Endothelial cell (in vitro differentiated cells): ENCODE measurements around the gene MS4A8. TPM values are rescaled to one million over a fixed set of nuclear protein-coding genes. Genes with fewer than 3 reads are reported as not detected.

Source experiments
- DNase-seq: peaks from one replicate; pipeline ENCODE4 v3.0.0; 2021; ENCODE audit warnings: low spot score
- H3K27ac Mint-ChIP-seq: one replicate; pipeline ENCODE4 v1.8.0; 2021; ENCODE audit warnings: mixed read lengths, inconsistent platforms; ENCODE audit not compliant: unreplicated experiment
- H3K27me3 Mint-ChIP-seq: one replicate; pipeline ENCODE4 v1.8.0; 2021; ENCODE audit warnings: mild to moderate bottlenecking, moderate library complexity, mixed read lengths, inconsistent platforms; ENCODE audit not compliant: unreplicated experiment
- H3K36me3 Mint-ChIP-seq: one replicate; pipeline ENCODE4 v1.8.0; 2021; ENCODE audit warnings: mild to moderate bottlenecking, low read depth, mixed read lengths, inconsistent platforms; ENCODE audit not compliant: unreplicated experiment
- H3K4me1 Mint-ChIP-seq: one replicate; pipeline ENCODE4 v1.8.0; 2021; ENCODE audit warnings: mild to moderate bottlenecking, mixed read lengths, inconsistent platforms; ENCODE audit not compliant: unreplicated experiment
- H3K4me3 Mint-ChIP-seq: one replicate; pipeline ENCODE4 v1.8.0; 2021; ENCODE audit warnings: mild to moderate bottlenecking, mixed read lengths, inconsistent platforms; ENCODE audit not compliant: unreplicated experiment
- H3K9me3 Mint-ChIP-seq: one replicate; pipeline ENCODE4 v1.8.0; 2021; ENCODE audit warnings: mixed read lengths, inconsistent platforms; ENCODE audit not compliant: unreplicated experiment
- total RNA-seq: library from RNA; stranded (reverse); fragmentation: NEBNext Ultra II Directional; extraction: Animal tissue kit (Norgen Biotek cat#: 25700); gene quantifications from one replicate; pipeline ENCODE4 v1.2.1, GENCODE V29; 2021; ENCODE audit not compliant: unreplicated experiment
- TF ChIP-seq, protein P1 (sequence below): fragments of 200-600 bp; sonication (generic); IDR thresholded peaks from one replicate; pipeline ENCODE4 v1.5.0; 2021; ENCODE audit warnings: antibody characterized with exemption; ENCODE audit not compliant: unreplicated experiment

Gene MS4A8
- total RNA-seq, 1 donor from 2014 or later = not detected

DNA sequence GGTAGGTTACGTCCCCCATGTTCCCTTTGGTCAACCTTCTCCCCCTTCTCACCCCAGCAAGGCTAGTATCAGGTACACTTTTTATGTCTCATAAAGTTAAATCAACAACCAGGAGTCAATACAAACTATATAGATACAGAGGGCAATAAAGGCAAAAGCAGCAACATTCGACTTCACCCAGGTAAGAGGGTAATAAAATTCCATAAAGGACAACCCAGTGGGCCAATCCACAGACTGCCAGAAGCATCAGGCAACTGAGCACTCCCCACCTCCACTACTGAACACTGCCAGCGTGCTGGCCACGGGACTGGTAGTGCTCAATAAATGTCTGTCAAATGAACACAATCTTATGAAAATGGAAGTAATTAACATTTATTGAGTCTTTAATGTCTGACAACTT, 20.0 kb downstream of the MS4A8 start:
- peaks cover 5% of the 10 kb centered on the region for H3K36me3 Mint-ChIP-seq
- no peak for DNase-seq
- peaks cover 11% of the 10 kb centered on the region for H3K9me3 Mint-ChIP-seq
- H3K27me3 Mint-ChIP-seq = peaks cover 3% of the 10 kb centered on the region
- no peak overlapping the region for H3K27ac Mint-ChIP-seq
- H3K4me3 Mint-ChIP-seq = no peak overlapping the region
- H3K4me1 Mint-ChIP-seq = peaks cover 15% of the 10 kb centered on the region
- TF ChIP-seq, protein P1, sequence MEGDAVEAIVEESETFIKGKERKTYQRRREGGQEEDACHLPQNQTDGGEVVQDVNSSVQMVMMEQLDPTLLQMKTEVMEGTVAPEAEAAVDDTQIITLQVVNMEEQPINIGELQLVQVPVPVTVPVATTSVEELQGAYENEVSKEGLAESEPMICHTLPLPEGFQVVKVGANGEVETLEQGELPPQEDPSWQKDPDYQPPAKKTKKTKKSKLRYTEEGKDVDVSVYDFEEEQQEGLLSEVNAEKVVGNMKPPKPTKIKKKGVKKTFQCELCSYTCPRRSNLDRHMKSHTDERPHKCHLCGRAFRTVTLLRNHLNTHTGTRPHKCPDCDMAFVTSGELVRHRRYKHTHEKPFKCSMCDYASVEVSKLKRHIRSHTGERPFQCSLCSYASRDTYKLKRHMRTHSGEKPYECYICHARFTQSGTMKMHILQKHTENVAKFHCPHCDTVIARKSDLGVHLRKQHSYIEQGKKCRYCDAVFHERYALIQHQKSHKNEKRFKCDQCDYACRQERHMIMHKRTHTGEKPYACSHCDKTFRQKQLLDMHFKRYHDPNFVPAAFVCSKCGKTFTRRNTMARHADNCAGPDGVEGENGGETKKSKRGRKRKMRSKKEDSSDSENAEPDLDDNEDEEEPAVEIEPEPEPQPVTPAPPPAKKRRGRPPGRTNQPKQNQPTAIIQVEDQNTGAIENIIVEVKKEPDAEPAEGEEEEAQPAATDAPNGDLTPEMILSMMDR = no peak

DNA sequence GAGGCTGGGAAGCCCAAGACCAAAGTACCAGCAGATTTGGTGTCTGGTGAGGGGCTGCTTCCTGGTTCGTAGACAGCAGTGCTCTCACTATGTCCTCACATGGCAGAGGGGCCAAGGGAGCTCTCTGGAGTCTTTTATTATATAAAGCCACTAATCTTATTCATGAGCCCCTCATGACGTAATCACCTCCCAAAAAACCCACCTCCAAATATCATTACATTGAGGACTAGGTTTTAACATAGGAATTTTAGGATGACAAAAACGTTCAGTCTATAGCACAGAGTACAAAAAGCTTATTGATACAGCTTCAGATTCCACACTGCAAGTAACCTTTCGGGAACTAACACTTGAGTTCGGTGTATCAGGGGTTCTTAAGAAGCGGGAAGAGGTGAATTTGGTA, 21.0 kb downstream of the MS4A8 start:
- Mint-ChIP-seq H3K4me3 (no peak overlapping the region), H3K27me3 (no peaks in the 10 kb centered on the region), H3K36me3 (peaks cover 5% of the 10 kb centered on the region), H3K4me1 (peaks cover 15% of the 10 kb centered on the region), H3K9me3 (peaks cover 11% of the 10 kb centered on the region), H3K27ac (no peak overlapping the region)
- TF ChIP-seq, protein P1 = no peak
- DNase-seq = no peak

DNA sequence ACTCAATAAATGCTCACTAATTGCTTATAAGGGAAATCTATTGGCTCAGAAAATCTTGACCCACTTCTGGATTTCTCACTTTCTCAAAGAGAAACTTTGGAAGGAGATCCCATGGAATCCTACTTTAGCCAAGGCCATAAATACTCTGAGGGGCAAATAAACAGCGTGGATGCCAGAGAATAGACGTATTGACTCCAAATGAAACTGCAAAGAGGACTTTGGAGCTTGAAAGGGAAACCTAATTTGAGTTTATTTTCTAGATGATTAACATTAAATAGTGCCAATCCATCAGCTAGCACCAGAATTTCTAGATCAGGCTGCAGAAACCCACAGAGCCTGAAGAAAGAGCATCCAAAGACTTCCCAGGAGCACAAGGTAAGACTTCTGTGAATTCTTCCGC, 25.0 kb downstream of the MS4A8 start, which contains the start of gene MS4A18:
MS4A18 (plus strand) TSS at position 301 of the 400 bp plus-strand sequence.
- Mint-ChIP-seq H3K36me3 (no peaks in the 10 kb centered on the region), H3K4me3 (no peak within 1 kb of the TSS), H3K9me3 (no peaks in the 10 kb centered on the region), H3K27me3 (peaks cover 11% of the 10 kb centered on the region), H3K27ac (no peak within 1 kb of the TSS), H3K4me1 (peaks cover 18% of the 10 kb centered on the region)
- TF ChIP-seq, protein P1 = no peak
- DNase-seq = no peak

DNA sequence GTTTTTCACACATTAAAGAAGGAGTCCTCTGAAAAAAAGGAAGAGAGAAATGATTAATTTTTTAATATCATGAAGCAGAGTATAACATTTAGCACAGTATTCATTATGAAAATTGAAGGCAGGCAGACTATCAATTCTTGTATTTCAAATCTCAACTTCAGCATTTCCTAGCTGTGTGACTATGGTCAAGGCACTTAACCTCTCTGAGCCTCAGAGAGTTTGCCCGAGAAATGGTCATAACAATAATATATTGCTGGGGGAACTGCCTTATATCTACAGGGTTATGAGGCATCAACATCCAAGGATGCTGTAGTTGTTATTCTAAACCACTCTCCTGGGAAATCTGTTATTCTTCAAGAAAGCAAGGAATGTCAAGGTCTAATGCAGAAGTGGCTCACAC, 26.2 kb downstream of the MS4A8 start:
- Mint-ChIP-seq H3K36me3 (no peaks in the 10 kb centered on the region), H3K27me3 (peaks cover 13% of the 10 kb centered on the region), H3K4me1 (peaks cover 30% of the 10 kb centered on the region), H3K27ac (no peak overlapping the region), H3K4me3 (no peak overlapping the region), H3K9me3 (no peaks in the 10 kb centered on the region)
- TF ChIP-seq, protein P1 = no peak
- no peak for DNase-seq

DNA sequence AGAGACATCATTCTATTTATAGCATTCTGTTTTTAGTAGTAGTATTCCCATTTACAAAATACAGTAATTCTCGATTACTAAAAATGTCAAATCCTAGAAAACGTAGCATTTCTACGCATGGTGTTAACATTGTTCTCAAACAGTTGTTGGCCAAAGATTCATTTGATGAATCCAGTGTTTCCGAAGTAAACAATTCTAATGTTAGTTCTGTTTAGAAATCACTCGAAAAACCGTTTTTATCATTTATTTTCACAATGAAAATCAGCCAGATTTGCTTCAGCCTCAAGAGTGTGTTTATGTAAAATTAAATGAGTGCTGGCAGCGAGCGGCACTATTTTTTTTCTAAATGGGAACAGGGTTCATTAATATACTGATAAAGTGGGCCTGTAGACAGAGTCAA, 32.2 kb downstream of the MS4A8 start:
- H3K9me3 Mint-ChIP-seq = no peaks in the 10 kb centered on the region
- TF ChIP-seq, protein P1 = no peak
- H3K27ac Mint-ChIP-seq = no peak overlapping the region

More for the DNA sequence above, 32.2 kb downstream of the MS4A8 start:
- Mint-ChIP-seq H3K36me3 (no peaks in the 10 kb centered on the region), H3K4me1 (peaks cover 15% of the 10 kb centered on the region), H3K27me3 (peaks cover 10% of the 10 kb centered on the region), H3K4me3 (no peak overlapping the region)
- no peak for DNase-seq
